HepG2 (cell line): ENCODE measurements around the gene PATL2. TPM values are rescaled to one million over a fixed set of nuclear protein-coding genes. Genes with fewer than 3 reads are reported as not detected.
A peak's percentile ranks its signal among the peaks of the same experiment; 100 is the strongest.

Source experiments
- ARNTL ChIP-seq: sonication (generic); formaldehyde crosslinking; IDR thresholded peaks from 2 replicates; pipeline ENCODE4 v1.4.0; 2020; ENCODE audit warnings: mild to moderate bottlenecking, missing genetic modification reagents
- ERF ChIP-seq: IDR thresholded peaks from 2 replicates; pipeline ENCODE4 v1.6.1; 2018; ENCODE audit warnings: missing biosample characterization, missing genetic modification reagents
- FOXA3 ChIP-seq: IDR thresholded peaks from 2 replicates; pipeline ENCODE4 v1.6.1; 2016; ENCODE audit warnings: missing genetic modification reagents, missing compliant biosample characterization
- KAT7 ChIP-seq: IDR thresholded peaks from 2 replicates; pipeline ENCODE4 v1.6.1; 2018; ENCODE audit warnings: borderline replicate concordance, missing compliant biosample characterization
- POLR2AphosphoS5 ChIP-seq: IDR thresholded peaks from 2 replicates; pipeline ENCODE4 v1.6.1; 2012; ENCODE audit warnings: low read depth, low read length
- REL ChIP-seq: sonication (generic); formaldehyde crosslinking; conservative IDR thresholded peaks from 2 replicates; pipeline ENCODE4 v1.8.0; 2022; ENCODE audit warnings: mild to moderate bottlenecking, missing genetic modification reagents, moderate library complexity
- ZBTB7A ChIP-seq: sonication (generic); formaldehyde crosslinking; IDR thresholded peaks from 2 replicates; pipeline ENCODE4 v1.8.0; 2022; ENCODE audit warnings: mild to moderate bottlenecking, missing genetic modification reagents
- ZNF329 ChIP-seq: sonication (generic); formaldehyde crosslinking; IDR thresholded peaks from 2 replicates; pipeline ENCODE4 v1.9.0; 2021; ENCODE audit warnings: low read depth, mild to moderate bottlenecking, missing genetic modification reagents
- ZNF510 ChIP-seq: sonication (generic); formaldehyde crosslinking; IDR thresholded peaks from 2 replicates; pipeline ENCODE4 v1.4.0; 2020; ENCODE audit warnings: low read depth, mild to moderate bottlenecking, missing genetic modification reagents
- ZSCAN21 ChIP-seq: sonication (generic); formaldehyde crosslinking; IDR thresholded peaks from 2 replicates; pipeline ENCODE4 v1.8.0; 2022; ENCODE audit warnings: mild to moderate bottlenecking, missing genetic modification reagents, moderate library complexity, borderline replicate concordance
- polyA plus RNA-seq, 8 experiments: library from polyadenylated mRNA; depleted of rRNA in 3 of 8; stranded (reverse) in 7 of 8; unstranded in 1 of 8; fragments of >200 nt; fragmentation: Illumina TruSeq in 4 of 8; extraction: Trizol in 4 of 8; gene quantifications; 2 replicates each; pipeline versions ENCODE4 v1.2.1 to v1.2.3, GENCODE V29; 2011 to 2016; ENCODE audit warnings: low read depth in 4 of 8, missing spikeins in 1 of 8, mixed read lengths in 1 of 8; ENCODE audit not compliant: insufficient read depth in 1 of 8
- total RNA-seq, 5 experiments: library from RNA; depleted of rRNA; stranded (reverse); fragments of >200 nt; fragmentation: Illumina TruSeq; extraction: Trizol; gene quantifications; 2 replicates each; pipeline ENCODE4 v1.2.3, GENCODE V29; 2016; ENCODE audit warnings: low read depth in 1 of 5
- TF ChIP-seq, protein P1 (sequence below): sonication (generic); formaldehyde crosslinking; IDR thresholded peaks from 2 replicates; pipeline ENCODE4 v1.5.1; 2020; ENCODE audit warnings: missing genetic modification reagents, mild to moderate bottlenecking, borderline replicate concordance
- TF ChIP-seq, protein P2 (sequence below): sonication (generic); formaldehyde crosslinking; IDR thresholded peaks from 2 replicates; pipeline ENCODE4 v1.4.0; 2020; ENCODE audit warnings: missing genetic modification reagents
- TF ChIP-seq, protein P3 (sequence below), 2 experiments: sonication (generic) in 1 of 2; formaldehyde crosslinking in 1 of 2; IDR thresholded peaks; 2 replicates each; pipeline versions ENCODE4 v1.4.0 to v1.6.1; 2016 to 2020; ENCODE audit warnings: borderline replicate concordance in 1 of 2, low read depth in 1 of 2, mild to moderate bottlenecking in 1 of 2, missing genetic modification reagents in 1 of 2
- TF ChIP-seq, protein P4 (sequence below): IDR thresholded peaks from 2 replicates; pipeline ENCODE4 v1.6.1; 2012; ENCODE audit warnings: low read depth, low read length, improper control_type of control experiment
- TF ChIP-seq, protein P5 (sequence below): sonication (generic); formaldehyde crosslinking; IDR thresholded peaks from 2 replicates; pipeline ENCODE4 v1.8.1; 2023; ENCODE audit warnings: mild to moderate bottlenecking, missing genetic modification reagents, borderline replicate concordance

PATL2 gene
- total and polyA plus RNA-seq, 2 of the 13 experiments (the other 11 are each of a cell fraction or from before 2014, with no cell fraction given): 0.15 to 0.53 TPM

DNA sequence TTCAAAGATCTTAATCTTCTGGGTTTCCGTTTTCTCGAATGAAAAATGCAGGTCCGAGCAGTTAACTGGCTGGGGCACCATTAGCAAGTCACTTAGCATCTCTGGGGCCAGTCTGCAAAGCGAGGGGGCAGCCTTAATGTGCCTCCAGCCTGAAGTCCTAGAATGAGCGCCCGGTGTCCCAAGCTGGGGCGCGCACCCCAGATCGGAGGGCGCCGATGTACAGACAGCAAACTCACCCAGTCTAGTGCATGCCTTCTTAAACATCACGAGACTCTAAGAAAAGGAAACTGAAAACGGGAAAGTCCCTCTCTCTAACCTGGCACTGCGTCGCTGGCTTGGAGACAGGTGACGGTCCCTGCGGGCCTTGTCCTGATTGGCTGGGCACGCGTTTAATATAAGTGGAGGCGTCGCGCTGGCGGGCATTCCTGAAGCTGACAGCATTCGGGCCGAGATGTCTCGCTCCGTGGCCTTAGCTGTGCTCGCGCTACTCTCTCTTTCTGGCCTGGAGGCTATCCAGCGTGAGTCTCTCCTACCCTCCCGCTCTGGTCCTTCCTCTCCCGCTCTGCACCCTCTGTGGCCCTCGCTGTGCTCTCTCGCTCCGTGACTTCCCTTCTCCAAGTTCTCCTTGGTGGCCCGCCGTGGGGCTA, at the start of gene PATL2, which contains the start of gene B2M (continued):
- TF ChIP-seq, protein P1, sequence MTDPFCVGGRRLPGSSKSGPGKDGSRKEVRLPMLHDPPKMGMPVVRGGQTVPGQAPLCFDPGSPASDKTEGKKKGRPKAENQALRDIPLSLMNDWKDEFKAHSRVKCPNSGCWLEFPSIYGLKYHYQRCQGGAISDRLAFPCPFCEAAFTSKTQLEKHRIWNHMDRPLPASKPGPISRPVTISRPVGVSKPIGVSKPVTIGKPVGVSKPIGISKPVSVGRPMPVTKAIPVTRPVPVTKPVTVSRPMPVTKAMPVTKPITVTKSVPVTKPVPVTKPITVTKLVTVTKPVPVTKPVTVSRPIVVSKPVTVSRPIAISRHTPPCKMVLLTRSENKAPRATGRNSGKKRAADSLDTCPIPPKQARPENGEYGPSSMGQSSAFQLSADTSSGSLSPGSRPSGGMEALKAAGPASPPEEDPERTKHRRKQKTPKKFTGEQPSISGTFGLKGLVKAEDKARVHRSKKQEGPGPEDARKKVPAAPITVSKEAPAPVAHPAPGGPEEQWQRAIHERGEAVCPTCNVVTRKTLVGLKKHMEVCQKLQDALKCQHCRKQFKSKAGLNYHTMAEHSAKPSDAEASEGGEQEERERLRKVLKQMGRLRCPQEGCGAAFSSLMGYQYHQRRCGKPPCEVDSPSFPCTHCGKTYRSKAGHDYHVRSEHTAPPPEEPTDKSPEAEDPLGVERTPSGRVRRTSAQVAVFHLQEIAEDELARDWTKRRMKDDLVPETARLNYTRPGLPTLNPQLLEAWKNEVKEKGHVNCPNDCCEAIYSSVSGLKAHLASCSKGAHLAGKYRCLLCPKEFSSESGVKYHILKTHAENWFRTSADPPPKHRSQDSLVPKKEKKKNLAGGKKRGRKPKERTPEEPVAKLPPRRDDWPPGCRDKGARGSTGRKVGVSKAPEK (CRISPR knock-in tag): peak; percentile 12; the same call in 1 of the 2 replicates
- no peak for TF ChIP-seq FOXA3 (CRISPR knock-in tag)
- no peak; the same call in 1 of the 2 replicates for TF ChIP-seq ARNTL
- peak; percentile 68; the same call in 1 of the 2 replicates for TF ChIP-seq ERF (CRISPR knock-in tag)
- TF ChIP-seq ZSCAN21 (CRISPR knock-in tag): peak; percentile 45; the same call in 1 of the 2 replicates
- TF ChIP-seq, protein P2, sequence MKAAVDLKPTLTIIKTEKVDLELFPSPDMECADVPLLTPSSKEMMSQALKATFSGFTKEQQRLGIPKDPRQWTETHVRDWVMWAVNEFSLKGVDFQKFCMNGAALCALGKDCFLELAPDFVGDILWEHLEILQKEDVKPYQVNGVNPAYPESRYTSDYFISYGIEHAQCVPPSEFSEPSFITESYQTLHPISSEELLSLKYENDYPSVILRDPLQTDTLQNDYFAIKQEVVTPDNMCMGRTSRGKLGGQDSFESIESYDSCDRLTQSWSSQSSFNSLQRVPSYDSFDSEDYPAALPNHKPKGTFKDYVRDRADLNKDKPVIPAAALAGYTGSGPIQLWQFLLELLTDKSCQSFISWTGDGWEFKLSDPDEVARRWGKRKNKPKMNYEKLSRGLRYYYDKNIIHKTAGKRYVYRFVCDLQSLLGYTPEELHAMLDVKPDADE: no peak
- TF ChIP-seq, protein P3, sequence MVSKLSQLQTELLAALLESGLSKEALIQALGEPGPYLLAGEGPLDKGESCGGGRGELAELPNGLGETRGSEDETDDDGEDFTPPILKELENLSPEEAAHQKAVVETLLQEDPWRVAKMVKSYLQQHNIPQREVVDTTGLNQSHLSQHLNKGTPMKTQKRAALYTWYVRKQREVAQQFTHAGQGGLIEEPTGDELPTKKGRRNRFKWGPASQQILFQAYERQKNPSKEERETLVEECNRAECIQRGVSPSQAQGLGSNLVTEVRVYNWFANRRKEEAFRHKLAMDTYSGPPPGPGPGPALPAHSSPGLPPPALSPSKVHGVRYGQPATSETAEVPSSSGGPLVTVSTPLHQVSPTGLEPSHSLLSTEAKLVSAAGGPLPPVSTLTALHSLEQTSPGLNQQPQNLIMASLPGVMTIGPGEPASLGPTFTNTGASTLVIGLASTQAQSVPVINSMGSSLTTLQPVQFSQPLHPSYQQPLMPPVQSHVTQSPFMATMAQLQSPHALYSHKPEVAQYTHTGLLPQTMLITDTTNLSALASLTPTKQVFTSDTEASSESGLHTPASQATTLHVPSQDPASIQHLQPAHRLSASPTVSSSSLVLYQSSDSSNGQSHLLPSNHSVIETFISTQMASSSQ (IDR thresholded peaks at IDR 0.05; ENCODE audit: low read depth): no peak
- TF ChIP-seq, protein P3 (CRISPR knock-in tag; IDR thresholded peaks at IDR 0.05; ENCODE audit: borderline replicate concordance): no peak
- TF ChIP-seq ZNF510 (CRISPR knock-in tag): peak; percentile 25; the same call in 1 of the 2 replicates
- TF ChIP-seq, protein P4, sequence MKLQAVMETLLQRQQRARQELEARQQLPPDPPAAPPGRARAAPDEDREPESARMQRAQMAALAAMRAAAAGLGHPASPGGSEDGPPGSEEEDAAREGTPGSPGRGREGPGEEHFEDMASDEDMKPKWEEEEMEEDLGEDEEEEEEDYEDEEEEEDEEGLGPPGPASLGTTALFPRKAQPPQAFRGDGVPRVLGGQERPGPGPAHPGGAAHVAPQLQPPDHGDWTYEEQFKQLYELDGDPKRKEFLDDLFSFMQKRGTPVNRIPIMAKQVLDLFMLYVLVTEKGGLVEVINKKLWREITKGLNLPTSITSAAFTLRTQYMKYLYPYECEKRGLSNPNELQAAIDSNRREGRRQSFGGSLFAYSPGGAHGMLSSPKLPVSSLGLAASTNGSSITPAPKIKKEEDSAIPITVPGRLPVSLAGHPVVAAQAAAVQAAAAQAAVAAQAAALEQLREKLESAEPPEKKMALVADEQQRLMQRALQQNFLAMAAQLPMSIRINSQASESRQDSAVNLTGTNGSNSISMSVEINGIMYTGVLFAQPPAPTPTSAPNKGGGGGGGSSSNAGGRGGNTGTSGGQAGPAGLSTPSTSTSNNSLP: no peak
- no peak for TF ChIP-seq ZNF329 (CRISPR knock-in tag)
- TF ChIP-seq ZBTB7A (CRISPR knock-in tag): no peak
- TF ChIP-seq REL (CRISPR knock-in tag): no peak
- no peak; the same call in 1 of the 2 replicates for TF ChIP-seq KAT7 (CRISPR knock-in tag)
- TF ChIP-seq, protein P5, sequence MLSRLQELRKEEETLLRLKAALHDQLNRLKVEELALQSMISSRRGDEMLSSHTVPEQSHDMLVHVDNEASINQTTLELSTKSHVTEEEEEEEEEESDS: peak; percentile 45; the same call in 1 of the 2 replicates
- peak; percentile 100 for TF ChIP-seq POLR2AphosphoS5
